A673 (cell line): ENCODE measurements around the gene ITIH2. TPM values are rescaled to one million over a fixed set of nuclear protein-coding genes. Genes with fewer than 3 reads are reported as not detected.
"Not testable (repeated sequence)": the region's sequence is repeated elsewhere in the genome, so short reads cannot be mapped to it uniquely, and the experiment has no call there.

Experiments used
- BruUV-seq: library from RNA; stranded (reverse); fragments of 400-500 nt; replicated peaks from 2 replicates; lab custom pipeline; 2021; lab: Mats Ljungman, UMichigan
- CTCF ChIA-PET: fragments of 300-600 bp; sonication (Branson Sonifier 250); formaldehyde crosslinking; loops from one replicate; lab custom pipeline; 2022; ENCODE audit warnings: antibody characterized with exemption; lab: Charles Lee
- POLR2A ChIA-PET: fragments of 300-600 bp; sonication (Branson Sonifier 250); formaldehyde crosslinking; loops from one replicate; lab custom pipeline; 2022; ENCODE audit warnings: antibody characterized with exemption; ENCODE audit not compliant: low non-redundant PET; lab: Charles Lee
- DNase-seq: peaks from one replicate; pipeline ENCODE4 v3.0.0-alpha.2; 2015; ENCODE audit warnings: low spot score
- H3K27ac ChIP-seq: fragments of 200-600 bp; sonication (generic); 2 replicates; pipeline ENCODE4 v1.5.1; 2016; ENCODE audit warnings: mixed run types, low read depth, mild to moderate bottlenecking, mixed read lengths, antibody characterized with exemption, low read length; ENCODE audit not compliant: poor library complexity, severe bottlenecking
- H3K27me3 ChIP-seq: fragments of 200-600 bp; sonication (generic); replicated peaks from 2 replicates; pipeline ENCODE4 v1.6.1; 2017; ENCODE audit warnings: mixed run types, low read depth, mild to moderate bottlenecking, mixed read lengths, antibody characterized with exemption, low read length; ENCODE audit not compliant: insufficient read depth, poor library complexity
- H3K36me3 ChIP-seq: fragments of 200-600 bp; sonication (generic); 2 replicates; pipeline ENCODE4 v1.6.1; 2016; ENCODE audit warnings: mixed run types, mild to moderate bottlenecking, mixed read lengths, antibody characterized with exemption, low read length; ENCODE audit not compliant: insufficient read depth, poor library complexity, severe bottlenecking
- H3K4me1 ChIP-seq: fragments of 200-600 bp; sonication (generic); 2 replicates; pipeline ENCODE4 v1.6.1; 2017; ENCODE audit warnings: mixed run types, mild to moderate bottlenecking, mixed read lengths, antibody characterized with exemption, low read length; ENCODE audit not compliant: insufficient read depth, poor library complexity, severe bottlenecking
- H3K4me3 ChIP-seq: fragments of 200-600 bp; sonication (generic); 2 replicates; pipeline ENCODE4 v1.5.1; 2016; ENCODE audit warnings: low read depth, mixed run types, mild to moderate bottlenecking, mixed read lengths, low read length; ENCODE audit not compliant: poor library complexity, severe bottlenecking
- H3K9me3 ChIP-seq: fragments of 200-600 bp; sonication (generic); 2 replicates; pipeline ENCODE4 v1.6.1; 2016; ENCODE audit warnings: mixed run types, low read depth, mild to moderate bottlenecking, mixed read lengths, antibody characterized with exemption, low read length; ENCODE audit not compliant: poor library complexity, severe bottlenecking
- EZH2 ChIP-seq: fragments of 200-600 bp; sonication (generic); IDR thresholded peaks from 2 replicates; pipeline ENCODE4 v1.6.1; 2017; ENCODE audit warnings: borderline replicate concordance, low read depth, mild to moderate bottlenecking, mixed read lengths, antibody characterized with exemption, low read length; ENCODE audit not compliant: poor library complexity, severe bottlenecking
- intact Hi-C: fragments of 100-400 bp; cut with micrococcal nuclease; formaldehyde crosslinking; loops from one replicate; pipeline ENCODE4 v1.10.0; 2022; ENCODE audit not compliant: unreplicated experiment
- total RNA-seq: library from RNA; stranded (reverse); gene quantifications from 2 replicates; pipeline ENCODE4 v1.2.3, GENCODE V29; 2021
- TF ChIP-seq, protein P1 (sequence below): fragments of 300-800, 200-600 bp; sonication (generic); conservative IDR thresholded peaks from 2 replicates; pipeline ENCODE4 v1.5.1; 2017; ENCODE audit warnings: low read depth, mild to moderate bottlenecking, antibody characterized with exemption, low read length, moderate library complexity, mixed read lengths

The ITIH2 gene
- total RNA-seq, 1 experiment from 2014 or later: not detected

DNA sequence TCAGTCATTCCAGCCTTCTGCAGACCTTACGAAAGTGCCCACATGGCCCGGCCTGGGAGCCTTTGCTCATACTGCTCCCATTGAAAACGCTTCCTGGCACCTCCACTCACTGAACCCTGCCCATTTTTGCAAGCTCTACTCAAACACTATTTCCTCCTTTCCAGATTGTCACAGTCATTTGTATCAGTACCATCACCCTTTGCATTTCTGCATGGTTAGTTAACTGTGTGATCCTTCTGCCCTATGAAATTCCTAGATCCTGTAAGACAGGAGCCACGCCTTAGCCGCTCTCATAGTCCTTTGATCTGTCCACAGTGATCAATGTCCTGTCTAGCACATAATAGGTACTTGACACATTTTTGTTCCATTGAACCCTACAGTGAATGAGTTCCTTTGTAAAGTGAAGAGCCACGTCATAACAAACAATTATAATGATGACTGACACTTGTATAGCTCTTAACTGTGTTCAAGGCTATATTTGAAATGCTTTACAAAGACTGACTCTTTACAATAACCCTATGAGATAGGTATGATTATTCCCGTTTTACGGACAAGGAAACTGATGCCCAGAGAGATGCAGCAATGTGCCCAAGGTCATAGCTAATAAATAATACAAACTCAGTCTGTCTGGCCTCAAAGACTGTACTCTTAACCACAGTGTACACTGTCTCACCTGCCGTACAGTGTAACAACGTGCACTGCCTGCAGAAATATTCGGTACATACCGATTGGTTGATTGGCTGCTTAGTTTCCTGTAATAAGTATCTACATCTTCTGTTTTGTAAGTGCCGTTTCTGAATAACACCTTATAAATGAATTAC is 16.6 kb upstream of the ITIH2 start:
- ChIA-PET CTCF (interaction anchor here (0.8 to 3.4 kb wide), 6 partner anchors 24 to 161 kb away, joined by 3 to 72 read pairs (median 5); no protein-coding TSS in a partner anchor), POLR2A (no interaction called here)
- no peak for TF ChIP-seq EZH2
- TF ChIP-seq, protein P1, sequence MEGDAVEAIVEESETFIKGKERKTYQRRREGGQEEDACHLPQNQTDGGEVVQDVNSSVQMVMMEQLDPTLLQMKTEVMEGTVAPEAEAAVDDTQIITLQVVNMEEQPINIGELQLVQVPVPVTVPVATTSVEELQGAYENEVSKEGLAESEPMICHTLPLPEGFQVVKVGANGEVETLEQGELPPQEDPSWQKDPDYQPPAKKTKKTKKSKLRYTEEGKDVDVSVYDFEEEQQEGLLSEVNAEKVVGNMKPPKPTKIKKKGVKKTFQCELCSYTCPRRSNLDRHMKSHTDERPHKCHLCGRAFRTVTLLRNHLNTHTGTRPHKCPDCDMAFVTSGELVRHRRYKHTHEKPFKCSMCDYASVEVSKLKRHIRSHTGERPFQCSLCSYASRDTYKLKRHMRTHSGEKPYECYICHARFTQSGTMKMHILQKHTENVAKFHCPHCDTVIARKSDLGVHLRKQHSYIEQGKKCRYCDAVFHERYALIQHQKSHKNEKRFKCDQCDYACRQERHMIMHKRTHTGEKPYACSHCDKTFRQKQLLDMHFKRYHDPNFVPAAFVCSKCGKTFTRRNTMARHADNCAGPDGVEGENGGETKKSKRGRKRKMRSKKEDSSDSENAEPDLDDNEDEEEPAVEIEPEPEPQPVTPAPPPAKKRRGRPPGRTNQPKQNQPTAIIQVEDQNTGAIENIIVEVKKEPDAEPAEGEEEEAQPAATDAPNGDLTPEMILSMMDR: no peak
- no peak for DNase-seq
- intact Hi-C loops: loop anchor here (1.0 to 5.0 kb wide), 3 partner anchors 157 to 1616 kb away; no protein-coding TSS in a partner anchor
- no peak overlapping the region for H3K4me3 ChIP-seq
- H3K27ac ChIP-seq: no peak overlapping the region
- H3K36me3 ChIP-seq: no peaks in the 10 kb centered on the region
- no peaks in the 10 kb centered on the region for H3K27me3 ChIP-seq
- H3K4me1 ChIP-seq: no peaks in the 10 kb centered on the region
- no peaks in the 10 kb centered on the region for H3K9me3 ChIP-seq
- no TSS peak for BruUV-seq

DNA sequence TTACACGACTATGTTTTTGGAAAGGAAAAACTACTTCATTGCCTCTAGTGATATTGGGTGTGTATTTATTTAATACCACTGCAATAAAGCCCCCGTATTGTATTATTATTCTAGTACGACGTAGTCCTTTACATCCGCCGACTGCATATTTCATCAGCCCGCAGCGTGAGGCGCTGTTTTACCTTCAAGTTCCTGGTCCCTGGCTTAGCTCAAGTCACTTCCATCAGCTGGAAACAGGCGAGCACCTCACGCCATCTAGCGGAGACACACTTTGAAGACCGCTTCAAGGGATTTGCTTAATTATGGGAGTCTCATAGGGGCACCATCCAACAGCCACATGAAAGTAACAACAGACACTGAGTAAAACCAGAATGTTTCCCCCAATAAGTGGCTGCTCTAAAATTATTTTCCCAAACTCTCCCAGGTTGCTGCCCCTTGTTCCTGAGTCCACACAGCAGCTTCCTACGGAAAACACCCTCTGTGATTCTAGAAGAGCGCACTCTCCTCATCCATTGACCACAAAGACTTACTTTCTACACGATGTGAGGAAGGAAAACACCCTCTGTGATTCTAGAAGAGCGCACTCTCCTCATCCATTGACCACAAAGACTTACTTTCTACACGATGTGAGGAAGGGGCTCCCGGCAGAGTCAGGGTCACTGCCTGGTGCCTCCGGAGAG is 15.7 kb upstream of the ITIH2 start:
- no peaks in the 10 kb centered on the region for H3K27me3 ChIP-seq
- no peaks in the 10 kb centered on the region for H3K4me1 ChIP-seq
- TF ChIP-seq EZH2: no peak
- TF ChIP-seq, protein P1: peak; percentile 96
- intact Hi-C loops: loop anchor here (1.0 to 5.0 kb wide), 3 partner anchors 158 to 1615 kb away; no protein-coding TSS in a partner anchor
- no peaks in the 10 kb centered on the region for H3K9me3 ChIP-seq
- ChIA-PET POLR2A (no interaction called here), CTCF (interaction anchor here (0.8 to 3.4 kb wide), 5 partner anchors 24 to 162 kb away, joined by 3 to 72 read pairs (median 5); no protein-coding TSS in a partner anchor)
- BruUV-seq: no TSS peak
- no peaks in the 10 kb centered on the region for H3K36me3 ChIP-seq
- DNase-seq: peak; percentile 92
- H3K27ac ChIP-seq: no peak overlapping the region
- no peak overlapping the region for H3K4me3 ChIP-seq

DNA sequence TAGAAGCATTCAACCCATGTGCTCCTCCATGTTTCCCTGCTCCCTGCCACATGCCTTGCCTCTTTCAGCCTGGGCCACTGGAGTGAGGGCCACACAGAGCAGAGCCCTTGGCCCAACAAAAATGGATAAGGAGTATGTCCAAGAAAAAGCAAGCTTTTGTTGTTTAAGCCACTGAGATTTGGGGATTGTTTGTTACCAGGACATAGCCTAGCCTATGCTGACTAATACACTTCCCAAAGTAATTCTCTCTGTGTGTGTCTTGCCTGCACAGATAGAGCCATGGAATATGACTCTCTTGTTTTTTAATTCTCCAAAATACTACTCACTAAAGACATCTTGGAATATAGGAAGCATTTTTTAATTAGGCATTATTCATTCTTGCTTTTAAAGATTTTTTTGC is 13.5 kb upstream of the ITIH2 start:
- intact Hi-C loops: loop anchor here (5.0 kb wide), 1 partner anchor 1613 kb away; no protein-coding TSS in a partner anchor
- Histone ChIP-seq H3K9me3 (no peaks in the 10 kb centered on the region), H3K4me3 (no peak overlapping the region), H3K27me3 (no peaks in the 10 kb centered on the region), H3K36me3 (no peaks in the 10 kb centered on the region), H3K27ac (no peak overlapping the region), H3K4me1 (no peaks in the 10 kb centered on the region)
- ChIA-PET POLR2A (no interaction called here), CTCF (no interaction called here)
- DNase-seq: no peak
- TF ChIP-seq, protein P1: no peak
- TF ChIP-seq EZH2: no peak
- no TSS peak for BruUV-seq

DNA sequence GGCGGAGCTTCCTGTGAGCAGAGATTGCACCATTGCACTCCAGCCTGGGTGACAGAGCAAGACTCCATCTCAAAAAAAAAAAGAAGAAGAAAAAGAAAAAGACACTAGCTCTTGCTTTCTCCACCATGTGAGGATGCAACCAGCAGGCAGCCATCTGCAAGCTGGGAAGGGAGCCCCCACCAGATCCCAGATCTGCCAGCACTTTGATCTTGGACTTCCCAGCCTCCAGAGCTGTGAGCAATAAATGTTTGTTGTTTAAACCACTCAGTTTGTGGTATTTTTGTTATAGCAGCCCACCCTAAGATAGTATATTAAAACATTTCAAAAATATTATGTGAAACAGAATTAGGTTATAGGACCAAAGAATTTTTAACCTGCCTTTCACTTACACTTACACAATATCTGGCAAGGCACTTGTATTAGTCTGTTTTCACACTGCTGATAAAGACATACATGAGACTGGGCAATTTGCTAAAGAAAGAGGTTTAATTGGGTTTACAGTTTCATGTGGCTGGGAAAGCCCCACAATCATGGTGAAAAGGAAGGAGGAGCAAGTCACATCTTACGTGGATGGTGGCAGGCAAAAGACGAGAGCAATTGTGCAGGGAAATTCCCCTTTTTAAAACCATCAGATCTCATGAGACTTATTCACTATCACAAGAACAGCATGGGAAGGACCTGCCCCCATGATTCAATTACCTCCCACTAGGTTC is 12.1 kb upstream of the ITIH2 start:
- POLR2A ChIA-PET, H3K9me3 ChIP-seq, CTCF ChIA-PET: not testable (repeated sequence)

More for the DNA sequence above, 12.1 kb upstream of the ITIH2 start:
- H3K27me3 ChIP-seq, DNase-seq, H3K36me3 ChIP-seq, H3K27ac ChIP-seq, intact Hi-C loops, BruUV-seq, H3K4me1 ChIP-seq, H3K4me3 ChIP-seq: not testable (repeated sequence)
